NCI-H1092 treated with DMSO at 0.1 percent for 48 hours (cell line): ENCODE results near the gene MPV17.
"Not testable (repeated sequence)": the region's sequence is repeated elsewhere in the genome, so short reads cannot be mapped to it uniquely, and the experiment has no call there.

ENCODE experiments used
- DNase-seq: peaks from one replicate; lab custom pipeline; 2025; lab: John Stamatoyannopoulos, UW

MPV17 gene

DNA sequence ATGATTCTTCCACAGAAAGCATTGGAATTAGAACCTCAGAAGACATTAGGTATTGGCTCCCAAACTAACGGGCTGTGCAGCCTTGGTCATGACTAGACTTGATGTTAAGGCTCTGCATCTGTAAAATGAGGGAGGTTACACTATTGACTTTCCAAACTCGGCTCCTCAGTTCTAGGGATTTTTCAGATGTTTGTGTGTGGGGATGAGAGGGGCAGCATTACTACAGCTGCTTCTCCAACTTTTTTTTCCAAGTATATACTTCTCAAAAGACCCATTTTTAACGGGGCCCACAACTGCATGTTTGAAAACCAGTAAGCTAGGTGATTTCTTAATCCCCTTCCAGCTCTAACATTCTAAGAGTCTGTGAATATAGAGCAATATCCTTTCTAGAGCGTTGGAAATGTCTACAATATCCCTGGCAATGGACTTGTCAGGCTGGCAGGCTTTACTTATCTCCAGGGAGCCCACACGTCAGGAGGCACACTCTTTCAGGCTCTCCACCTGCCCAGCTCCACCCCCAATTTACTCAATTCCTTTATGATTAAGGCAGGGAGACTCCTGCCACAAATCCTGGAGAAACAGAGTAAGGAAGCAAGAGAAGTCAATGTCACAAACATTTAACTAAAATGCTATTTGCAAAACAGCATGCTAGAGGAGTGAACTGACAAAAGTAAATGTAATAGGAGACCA is 844 bp upstream of the MPV17 start:
- DNase-seq, result no peak

DNA sequence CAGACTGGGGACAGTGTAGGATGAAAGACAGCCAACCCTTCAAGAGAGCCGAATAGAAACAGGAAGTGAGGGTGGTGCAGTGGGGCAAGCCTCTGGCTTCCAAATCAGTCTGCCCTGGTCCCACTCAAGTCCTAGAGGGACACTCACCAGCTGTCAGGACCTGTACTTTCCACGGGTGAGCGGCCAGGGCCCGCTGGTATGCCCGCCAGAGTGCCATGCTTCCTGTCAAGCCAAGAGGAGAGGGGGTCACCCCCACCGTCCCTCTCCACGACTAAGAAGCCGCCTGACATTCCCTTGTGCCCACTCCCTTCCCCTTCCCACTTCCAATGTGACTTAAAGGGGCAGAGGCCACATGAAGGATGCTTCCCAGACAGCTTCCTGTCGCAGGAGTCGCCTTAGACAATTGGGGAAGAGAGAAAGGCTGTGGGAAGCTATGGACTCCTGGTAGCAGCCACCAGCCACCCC is 564 bp downstream of the MPV17 start:
- DNase-seq, result no peak

DNA sequence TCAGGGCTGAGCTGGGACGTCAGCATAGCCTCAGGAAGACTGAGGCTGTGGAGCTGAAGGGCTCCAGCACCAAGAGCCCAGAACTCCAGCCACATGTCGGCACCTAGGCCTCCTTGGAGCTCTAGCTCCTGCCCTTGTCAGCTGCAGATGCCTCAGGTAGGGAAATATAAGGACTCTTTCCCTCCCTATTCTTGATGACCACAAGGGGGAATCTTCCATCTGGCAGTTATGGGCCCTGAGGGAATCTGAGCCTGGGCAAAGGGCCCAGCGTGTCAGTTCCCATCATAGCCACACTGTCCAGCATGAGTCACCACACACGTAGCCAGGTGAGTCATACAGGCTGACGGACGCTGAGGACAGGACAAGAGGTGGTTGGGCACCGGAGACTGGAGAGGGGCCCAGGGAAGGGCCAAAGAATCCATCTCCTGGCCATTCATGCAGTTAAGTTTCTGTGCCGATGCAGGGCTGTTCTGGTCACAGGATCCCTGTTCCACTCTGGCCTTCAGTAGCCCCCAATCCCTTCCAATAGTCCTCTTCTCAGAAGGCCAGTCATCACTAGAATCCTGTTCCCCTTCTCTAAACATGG is 1.8 kb downstream of the MPV17 start:
- no peak for DNase-seq

DNA sequence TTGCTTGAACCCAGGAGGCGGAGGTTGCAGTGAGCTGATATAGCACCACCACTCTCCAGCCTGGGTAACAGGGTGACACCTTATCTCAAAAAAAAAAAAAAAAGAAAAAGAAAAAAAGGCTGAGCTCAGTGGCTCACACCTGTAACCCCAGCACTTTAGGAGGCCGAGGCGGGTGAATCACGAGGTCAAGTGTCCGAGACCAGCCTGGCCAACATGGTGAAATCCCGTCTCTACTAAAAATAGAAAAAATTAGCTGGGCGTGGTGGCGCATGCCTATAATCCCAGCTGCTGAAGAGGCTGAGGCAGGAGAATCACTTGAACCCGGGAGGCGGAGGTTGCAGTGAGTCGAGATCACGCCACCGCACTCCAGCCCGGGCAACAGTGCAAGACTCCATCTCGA is 3.1 kb downstream of the MPV17 start:
- DNase-seq, result not testable (repeated sequence)

DNA sequence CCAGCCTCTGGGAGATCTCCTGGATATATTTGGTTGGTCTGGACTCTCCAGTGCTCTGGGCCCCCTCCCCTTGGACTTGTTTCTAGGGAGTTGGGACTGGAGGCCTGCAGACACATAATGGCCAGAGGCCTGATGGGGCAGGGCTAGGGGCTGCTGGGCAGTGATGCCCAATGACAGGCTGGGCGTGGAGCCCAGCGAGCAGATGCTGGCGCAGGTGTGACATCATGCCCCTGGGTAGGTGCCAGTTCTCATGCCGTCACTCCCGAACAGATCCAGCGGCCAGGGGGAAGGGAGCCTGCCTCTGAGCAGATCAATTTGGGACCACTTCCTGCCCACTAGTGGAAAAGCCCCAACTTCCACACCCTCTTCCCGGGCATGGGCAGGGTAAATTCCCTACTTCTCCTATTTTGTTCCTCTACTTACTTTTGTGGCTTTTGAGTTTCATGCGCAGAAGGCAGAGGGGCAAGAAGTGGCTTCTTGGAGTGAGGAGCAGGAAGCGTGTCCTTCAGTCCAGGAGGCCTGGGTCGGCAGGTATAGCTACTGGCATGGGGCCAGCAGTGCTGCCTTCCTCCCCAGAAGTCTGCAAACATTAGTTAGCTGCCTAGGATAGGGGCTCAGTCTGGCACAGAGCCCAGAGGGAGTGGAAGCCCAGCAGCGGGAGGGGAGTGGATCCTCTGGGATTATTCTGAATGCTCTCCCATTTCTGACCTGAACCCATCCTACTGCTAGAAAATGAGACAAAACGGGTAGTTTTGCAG is 6.1 kb downstream of the MPV17 start:
- no peak for DNase-seq

DNA sequence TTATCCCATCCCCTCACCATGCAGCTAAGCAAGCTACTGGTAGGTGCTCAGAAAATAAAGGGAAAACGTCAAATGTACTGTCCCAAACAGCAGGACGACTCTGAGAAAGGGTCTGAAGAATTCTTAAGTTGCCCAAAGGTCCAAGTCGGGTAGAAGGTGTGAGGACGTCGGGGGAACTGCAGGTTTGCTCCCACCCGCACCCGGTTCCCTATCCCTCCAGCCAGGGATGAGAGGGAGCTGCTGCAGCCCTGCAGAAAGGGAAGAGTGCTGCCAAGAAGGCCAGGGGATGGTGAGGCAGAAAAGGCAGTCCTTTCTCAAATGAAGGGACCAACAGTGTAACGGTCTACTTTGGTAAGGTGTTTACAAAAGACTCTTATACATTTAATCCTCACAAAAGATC is 7.8 kb downstream of the MPV17 start:
- DNase-seq, result no peak

DNA sequence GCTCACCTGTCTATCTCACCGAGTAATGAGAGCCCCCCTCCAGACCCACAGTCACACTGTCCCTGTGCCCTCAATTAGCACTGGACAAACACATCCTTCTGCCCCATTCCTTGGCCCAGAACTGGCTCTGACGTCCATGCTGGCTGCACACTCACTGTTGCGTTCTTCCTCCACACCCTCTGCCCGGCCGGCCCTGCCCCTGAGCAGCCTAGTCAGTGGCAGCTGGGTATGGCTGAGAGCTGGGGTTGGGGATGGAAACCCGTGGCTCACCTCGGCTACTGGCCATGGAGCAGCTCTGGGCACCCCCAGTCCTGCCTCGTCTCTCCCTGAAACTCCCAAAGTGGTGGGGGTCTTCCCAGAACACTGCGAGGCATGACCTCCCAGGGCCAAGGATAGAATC is 8.2 kb downstream of the MPV17 start:
- no peak for DNase-seq

DNA sequence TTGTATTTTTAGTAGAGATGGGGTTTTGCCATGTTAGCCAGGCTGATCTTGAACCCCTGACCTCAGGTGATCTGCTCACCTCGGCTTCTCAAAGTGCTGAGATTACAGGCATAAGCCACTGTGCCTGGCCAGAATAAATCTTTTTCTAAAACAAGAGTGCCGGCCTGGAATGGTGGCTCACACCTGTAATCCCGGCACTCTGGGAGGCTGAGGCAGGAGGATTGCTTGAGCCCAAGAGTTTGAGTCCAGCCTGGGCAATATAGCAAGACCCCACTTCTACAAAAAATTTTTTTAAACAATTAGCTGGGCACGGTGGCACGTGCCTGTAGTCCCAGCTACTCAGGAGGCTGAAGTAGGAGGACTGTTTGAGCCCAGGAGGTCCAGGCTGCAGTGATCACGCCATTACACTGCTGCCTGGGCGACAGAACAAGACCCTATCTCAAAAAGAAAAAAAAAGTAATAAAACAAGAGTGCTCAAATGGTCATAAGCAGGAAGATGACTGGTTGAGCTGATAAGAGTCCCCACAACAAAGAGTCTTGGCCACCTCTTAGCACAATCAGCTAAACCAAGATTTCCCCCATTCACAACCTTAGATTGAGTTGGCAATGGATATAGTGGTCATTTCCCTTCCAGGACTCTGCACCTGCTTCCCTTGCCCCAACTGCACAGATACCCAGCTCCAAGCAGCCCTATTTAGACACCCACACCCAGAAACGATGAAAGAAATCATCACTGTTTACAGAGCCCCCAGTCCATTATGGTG is 8.8 kb downstream of the MPV17 start:
- DNase-seq, result no peak

DNA sequence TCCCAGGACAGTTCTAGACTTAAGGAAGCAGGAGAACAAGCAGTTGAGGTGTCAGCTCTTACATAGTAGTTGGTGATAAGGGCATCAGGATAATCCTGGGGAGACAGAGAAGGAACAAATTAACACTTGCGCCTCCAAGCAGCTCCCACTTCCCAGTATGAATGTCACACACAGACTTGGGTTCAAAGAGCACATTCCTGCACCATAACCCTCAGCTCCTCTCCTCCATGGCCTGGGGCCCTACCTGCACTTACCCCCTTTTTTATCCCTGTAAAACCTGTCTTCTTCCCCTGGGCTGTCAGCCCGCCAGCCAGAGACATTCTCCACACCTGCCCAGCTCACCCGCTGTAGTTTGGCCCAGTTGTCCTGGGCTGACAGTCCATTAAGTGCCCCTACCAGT is 10.7 kb downstream of the MPV17 start:
- no peak for DNase-seq

DNA sequence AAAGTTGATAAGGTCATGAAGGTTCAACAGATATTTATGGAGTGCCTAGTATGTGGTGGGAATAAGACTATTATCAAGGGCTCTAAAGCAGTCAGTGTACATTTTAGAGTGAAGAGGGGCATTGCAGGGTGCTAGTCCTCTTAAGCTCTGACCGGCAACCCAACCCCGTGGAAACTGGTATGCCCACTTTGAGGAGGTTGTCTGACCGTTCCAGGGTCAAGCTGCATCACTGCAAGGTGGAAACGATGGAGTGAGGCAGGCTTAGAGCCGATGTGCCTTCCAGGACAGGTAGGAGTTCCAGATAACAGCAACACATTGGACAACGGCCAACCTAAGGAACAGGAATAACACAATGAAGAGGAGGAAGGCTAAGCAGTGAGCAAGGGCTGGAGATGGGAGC is 13.2 kb downstream of the MPV17 start:
- no peak for DNase-seq

DNA sequence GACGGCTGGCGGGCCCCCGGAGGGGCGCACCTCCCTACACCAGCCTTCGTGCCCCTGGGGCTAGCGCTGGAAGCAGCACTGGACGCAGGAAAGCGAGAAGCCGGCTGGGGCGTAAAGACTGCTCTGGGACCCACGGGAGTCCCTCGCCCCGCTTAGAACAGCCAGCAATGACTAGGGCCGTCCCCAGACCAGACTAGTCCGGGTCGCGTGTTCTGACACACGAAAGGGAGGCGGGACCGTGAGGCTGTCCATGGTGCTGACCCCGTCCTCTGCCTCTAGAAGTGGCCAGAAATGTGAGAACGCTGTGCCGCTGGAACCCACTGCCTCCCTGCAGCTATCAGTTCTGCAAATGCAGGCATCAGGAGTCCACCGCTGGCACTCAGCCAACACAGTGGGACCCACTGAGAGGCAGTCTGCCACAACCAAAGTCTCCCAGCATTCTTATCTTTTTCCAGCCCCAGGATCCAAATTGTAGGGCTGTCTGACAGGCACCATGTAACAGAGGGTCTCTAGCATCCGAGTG is 14.5 kb downstream of the MPV17 start, which contains the start of gene UCN:
TSS of gene UCN (minus strand) at position 87 of the 523 bp plus-strand sequence. CDS start 550 bp downstream, outside the sequence.
- DNase-seq, result no peak

DNA sequence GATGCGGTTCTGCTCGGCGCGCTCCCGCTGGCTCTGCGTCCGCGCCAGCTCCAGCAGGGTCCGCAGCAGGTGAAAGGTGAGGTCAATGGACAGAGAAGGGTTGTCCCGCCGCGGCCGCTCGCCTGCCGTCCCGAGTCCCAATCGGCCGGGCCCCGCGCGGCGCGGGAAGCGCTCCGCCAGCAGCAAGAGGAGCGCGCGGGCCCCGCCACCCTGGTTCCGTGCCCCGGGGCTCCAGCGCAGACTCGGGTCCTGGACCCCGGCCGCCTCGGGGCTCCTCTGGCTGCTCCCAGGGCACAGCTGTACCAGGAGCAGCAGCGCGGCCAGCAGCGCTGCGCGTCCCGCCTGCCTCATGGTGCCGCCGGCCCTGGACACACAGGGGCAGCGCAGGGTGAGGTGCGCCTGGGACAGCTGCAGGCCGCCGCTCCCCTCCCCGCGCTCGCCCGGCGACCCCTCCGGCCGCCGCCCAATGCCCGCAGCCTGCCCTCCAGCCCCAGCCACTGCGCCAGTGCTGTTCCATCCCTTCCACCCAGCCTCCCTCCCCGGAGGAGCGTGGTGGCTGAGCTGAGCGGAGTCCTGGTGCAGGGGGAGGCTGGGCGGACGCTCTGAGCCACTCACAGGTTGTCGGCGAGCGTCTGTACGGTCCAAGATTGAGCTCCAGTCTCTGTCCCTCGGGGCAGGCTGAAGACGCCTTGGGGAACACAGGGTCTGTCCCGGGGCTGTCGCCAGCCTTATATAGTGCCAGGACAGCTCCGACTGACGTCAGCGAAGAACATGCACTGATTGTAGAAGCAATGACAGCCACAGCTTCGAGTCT is 15.1 kb downstream of the MPV17 start:
- no peak for DNase-seq

DNA sequence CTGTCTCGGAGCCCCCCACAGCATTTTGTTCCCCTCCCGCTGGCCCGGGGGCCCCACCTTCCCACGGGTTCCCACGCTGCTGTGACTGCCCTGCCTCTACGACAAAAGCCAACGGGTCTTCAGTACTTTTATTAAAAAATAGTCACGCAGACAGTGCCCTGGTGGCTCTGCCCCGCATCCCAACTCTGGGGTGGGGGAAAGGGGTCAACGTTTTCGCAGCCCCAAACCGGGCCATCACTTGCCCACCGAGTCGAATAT is 15.7 kb downstream of the MPV17 start:
- no peak for DNase-seq

DNA sequence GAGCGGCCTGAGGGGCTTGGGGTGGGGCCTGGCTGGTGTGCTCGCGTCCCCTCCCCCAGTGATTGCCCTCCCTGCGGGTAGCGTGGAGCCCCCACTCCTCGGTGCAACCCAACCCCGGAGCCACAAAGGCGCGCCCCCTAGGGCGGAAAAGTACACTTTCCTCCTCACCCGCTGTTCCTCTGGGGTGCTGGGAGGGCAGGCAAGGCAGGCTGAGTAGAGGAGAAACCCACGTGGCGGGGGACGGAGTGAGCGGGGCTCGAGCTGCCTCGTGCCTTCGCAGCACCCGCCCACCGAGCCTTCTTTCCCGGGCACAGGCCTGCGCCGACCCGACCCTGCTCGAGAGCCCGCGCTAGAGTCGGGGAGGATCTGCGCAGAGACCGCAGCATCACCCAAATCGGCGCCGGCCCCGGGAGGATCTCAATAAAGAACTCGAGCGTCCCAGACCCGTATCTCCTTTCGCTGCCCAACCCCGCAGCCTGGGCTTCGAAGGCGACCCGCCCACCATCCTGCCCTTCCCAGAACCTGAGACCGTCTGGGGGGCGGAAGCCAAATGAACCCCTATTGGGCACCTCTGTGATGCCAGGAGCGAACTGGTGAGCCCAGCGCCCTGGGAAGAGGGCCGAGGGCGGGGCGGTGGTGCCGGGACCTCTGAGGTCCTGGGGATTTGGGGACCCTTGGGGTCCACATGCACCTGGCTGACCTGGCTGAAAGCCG is 16.2 kb downstream of the MPV17 start:
- no peak for DNase-seq

DNA sequence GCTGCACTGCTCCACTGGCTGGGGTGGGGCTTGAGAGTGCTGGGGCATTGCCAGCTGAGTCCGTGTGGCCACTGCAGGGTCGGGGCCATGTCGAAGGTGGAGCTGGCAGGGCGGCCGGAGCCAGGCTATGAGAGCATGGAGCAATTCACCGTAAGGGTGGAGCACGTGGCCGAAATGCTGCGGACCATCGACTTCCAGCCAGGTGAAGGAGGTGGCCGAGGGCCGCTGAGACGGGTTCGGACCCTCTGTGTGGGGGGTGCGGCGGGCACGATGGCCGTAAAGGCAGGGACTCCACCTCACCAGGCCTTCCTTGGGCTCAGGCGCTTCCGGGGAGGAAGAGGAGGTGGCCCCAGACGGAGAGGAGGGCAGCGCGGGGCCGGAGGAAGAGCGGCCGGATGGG is 16.8 kb downstream of the MPV17 start:
- no peak for DNase-seq

DNA sequence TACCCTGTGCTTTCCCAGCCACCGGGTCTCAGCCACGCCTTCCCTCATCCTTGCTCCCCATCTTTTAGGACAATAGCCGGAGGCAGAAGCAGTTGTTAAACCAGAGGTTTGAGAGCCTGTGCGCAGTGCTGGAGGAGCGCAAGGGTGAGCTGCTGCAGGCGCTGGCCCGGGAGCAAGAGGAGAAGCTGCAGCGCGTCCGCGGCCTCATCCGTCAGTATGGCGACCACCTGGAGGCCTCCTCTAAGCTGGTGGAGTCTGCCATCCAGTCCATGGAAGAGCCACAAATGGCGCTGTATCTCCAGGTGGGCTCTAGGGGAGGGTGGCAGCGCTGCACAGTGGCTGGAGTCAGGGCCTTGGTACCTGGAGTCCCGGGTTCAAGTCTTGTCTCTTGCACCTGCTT is 17.4 kb downstream of the MPV17 start:
- no peak for DNase-seq

DNA sequence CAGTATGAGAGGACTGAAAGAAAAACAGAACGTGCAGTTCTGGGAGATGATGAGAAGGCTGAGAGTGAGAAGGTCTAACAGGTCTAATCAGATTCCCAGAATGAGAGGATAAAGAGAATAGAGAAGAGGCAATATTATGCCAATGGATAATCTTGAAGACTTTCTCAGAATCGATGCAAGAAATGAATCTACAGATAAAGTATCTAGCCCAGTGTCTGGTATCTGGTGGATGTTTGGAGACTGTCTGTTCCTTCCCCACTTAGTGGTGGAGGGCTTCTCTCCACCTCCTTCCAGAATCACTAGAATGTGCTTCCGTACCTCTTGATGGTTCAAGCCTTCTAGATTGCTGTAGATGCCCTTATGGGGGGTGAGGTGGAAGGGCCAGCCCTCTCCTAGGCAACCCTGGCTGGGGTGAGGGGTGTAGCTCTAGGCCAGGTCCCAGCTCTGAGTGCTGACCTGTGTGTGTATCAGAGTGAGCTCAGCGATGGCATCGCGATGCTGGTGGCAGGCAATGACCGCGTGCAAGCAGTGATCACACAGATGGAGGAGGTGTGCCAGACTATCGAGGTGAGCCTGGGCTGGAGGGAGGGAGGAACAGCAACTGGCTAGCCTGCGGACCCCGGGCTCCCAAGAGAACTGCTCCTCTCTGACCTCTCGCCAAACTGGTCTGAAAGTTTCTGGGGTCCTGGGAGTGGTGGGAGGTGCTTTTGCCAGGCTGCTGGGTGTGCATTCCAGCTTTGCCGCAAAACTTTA is 18.2 kb downstream of the MPV17 start:
- DNase-seq, result no peak

DNA sequence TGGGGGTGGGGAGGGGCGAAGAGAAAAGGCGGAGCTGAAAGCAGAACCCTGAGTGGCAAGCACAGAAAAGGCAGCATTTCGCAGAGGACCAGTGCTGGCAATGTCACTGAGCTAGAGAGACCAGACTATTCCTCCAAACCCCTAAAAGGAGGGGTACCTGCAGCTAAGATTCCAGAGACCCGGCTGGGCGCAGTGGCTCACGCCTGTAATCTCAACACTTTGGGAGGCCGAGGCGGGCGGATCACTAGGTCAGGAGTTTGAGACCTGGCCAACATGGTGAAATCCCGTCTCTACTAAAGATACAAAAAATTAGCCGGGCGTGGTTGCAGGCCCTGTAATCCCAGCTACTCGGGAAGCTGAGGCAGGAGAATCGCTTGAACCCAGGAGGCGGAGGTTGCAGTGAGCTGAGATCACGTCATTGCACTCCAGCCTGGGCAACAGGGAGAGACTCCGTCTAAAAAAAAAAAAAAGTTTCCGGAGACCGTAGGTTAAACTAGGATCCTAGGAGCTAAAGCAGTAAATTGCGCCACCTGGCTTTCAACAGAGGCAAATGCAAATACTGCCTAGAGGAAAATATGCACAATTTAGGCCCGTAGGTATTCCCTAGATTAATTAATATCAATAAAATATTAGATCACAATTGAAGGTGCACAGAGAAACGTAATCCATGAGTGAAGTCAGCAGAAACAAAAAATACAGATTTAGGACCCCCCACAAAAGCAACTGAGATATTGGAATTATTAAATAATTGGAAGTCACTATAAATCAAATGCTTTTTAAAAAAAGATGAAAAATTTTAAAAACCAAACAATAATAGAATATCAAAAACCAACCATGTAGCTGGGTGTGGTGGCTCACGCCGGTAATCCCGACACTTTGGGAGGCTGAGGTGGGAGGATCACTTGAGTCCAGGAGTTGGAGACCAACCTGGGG is 19.5 kb downstream of the MPV17 start:
- DNase-seq, result peak; percentile 35

DNA sequence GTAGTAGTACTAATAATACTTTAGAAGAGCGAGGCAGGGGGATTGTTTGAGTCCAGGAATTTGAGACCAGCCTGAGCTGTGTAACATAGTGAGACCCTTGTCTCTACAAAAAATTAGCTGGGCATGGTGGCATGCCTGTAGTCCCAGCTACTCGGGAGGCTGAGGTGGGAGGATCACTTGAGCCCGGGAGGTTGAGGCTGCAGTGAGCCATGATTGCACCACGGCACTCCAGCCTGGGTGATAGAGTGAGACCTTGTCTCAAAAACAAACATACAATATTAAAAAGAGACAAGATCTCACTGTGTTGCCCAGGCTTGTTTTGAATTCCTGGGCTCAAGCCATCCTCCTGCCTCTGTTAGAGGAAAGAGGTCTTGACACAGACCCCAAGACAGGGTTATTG is 22.3 kb downstream of the MPV17 start:
- not testable (repeated sequence) for DNase-seq
